HepG2 (cell line): Measurements from ENCODE around the gene MRPL48. TPM values are rescaled to one million over a fixed set of nuclear protein-coding genes. Genes with fewer than 3 reads are reported as not detected.

ENCODE experiments used
- CCAR2 ChIP-seq: fragments of 200-400 bp; formaldehyde crosslinking; optimal IDR thresholded peaks from 2 replicates; pipeline ENCODE3; 2018; ENCODE audit warnings: low read depth, mild to moderate bottlenecking, low read length, moderate library complexity
- FOXK1 ChIP-seq: sonication (generic); formaldehyde crosslinking; IDR thresholded peaks from 2 replicates; pipeline ENCODE4 v1.4.0; 2020; ENCODE audit warnings: low read depth, missing genetic modification reagents, borderline replicate concordance
- GABPA ChIP-seq, 2 experiments: IDR thresholded peaks; 2 replicates each; pipeline ENCODE4 v1.6.1; 2011 to 2016; ENCODE audit warnings: low read depth in 2 of 2, low read length in 1 of 2, missing biosample characterization in 1 of 2, missing genetic modification characterization in 1 of 2
- HDAC1 ChIP-seq: sonication (generic); formaldehyde crosslinking; IDR thresholded peaks from 2 replicates; pipeline ENCODE4 v1.5.1; 2020; ENCODE audit warnings: mild to moderate bottlenecking, missing genetic modification reagents
- ISL2 ChIP-seq: sonication (generic); formaldehyde crosslinking; IDR thresholded peaks from 2 replicates; pipeline ENCODE4 v1.5.0; 2020; ENCODE audit warnings: missing genetic modification reagents
- MAFK ChIP-seq, 2 experiments: IDR thresholded peaks in 1 of 2; conservative IDR thresholded peaks in 1 of 2; 2 replicates each; pipeline ENCODE4 v1.6.1; 2011; ENCODE audit warnings: improper control_type of control experiment in 2 of 2, low read length in 2 of 2
- MATR3 ChIP-seq: sonication (generic); formaldehyde crosslinking; IDR thresholded peaks from 2 replicates; pipeline ENCODE4 v1.4.0; 2020; ENCODE audit warnings: missing genetic modification reagents
- NBN ChIP-seq: fragments of 450-650 bp; conservative IDR thresholded peaks from 2 replicates; pipeline ENCODE4 v1.6.1; 2017
- NFYB ChIP-seq: sonication (generic); formaldehyde crosslinking; IDR thresholded peaks from 2 replicates; pipeline ENCODE4 v1.4.0; 2020; ENCODE audit warnings: missing genetic modification reagents
- SETDB1 ChIP-seq: sonication (generic); formaldehyde crosslinking; IDR thresholded peaks from 2 replicates; pipeline ENCODE4 v1.5.1; 2020; ENCODE audit warnings: missing genetic modification reagents, mild to moderate bottlenecking, borderline replicate concordance
- TAF1 ChIP-seq: sonication (generic); formaldehyde crosslinking; IDR thresholded peaks from 2 replicates; pipeline ENCODE4 v1.4.0; 2020; ENCODE audit warnings: missing genetic modification reagents
- TCF7L2 ChIP-seq: IDR thresholded peaks from 2 replicates; pipeline ENCODE4 v1.6.1; 2011; ENCODE audit warnings: mild to moderate bottlenecking, low read depth, low read length, moderate library complexity
- TMF1 ChIP-seq: sonication (generic); formaldehyde crosslinking; IDR thresholded peaks from 2 replicates; pipeline ENCODE4 v1.8.1; 2022; ENCODE audit warnings: low read depth, missing genetic modification reagents
- ZBTB38 ChIP-seq: sonication (generic); formaldehyde crosslinking; IDR thresholded peaks from 2 replicates; pipeline ENCODE4 v1.5.1; 2020; ENCODE audit warnings: mild to moderate bottlenecking, missing genetic modification reagents
- ZKSCAN8 ChIP-seq: IDR thresholded peaks from 2 replicates; pipeline ENCODE4 v1.6.1; 2016; ENCODE audit warnings: borderline replicate concordance, missing genetic modification reagents, missing compliant biosample characterization
- ZNF180 ChIP-seq: sonication (generic); formaldehyde crosslinking; IDR thresholded peaks from 2 replicates; pipeline ENCODE4 v1.4.0; 2020; ENCODE audit warnings: low read depth, missing genetic modification reagents, borderline replicate concordance
- ZNF235 ChIP-seq: sonication (generic); formaldehyde crosslinking; IDR thresholded peaks from 2 replicates; pipeline ENCODE4 v1.8.1; 2023; ENCODE audit warnings: mild to moderate bottlenecking, missing genetic modification reagents, borderline replicate concordance
- ZNF274 ChIP-seq: sonication (generic); formaldehyde crosslinking; IDR thresholded peaks from 2 replicates; pipeline ENCODE4 v1.5.1; 2020; ENCODE audit warnings: mild to moderate bottlenecking, missing genetic modification reagents
- ZNF329 ChIP-seq: sonication (generic); formaldehyde crosslinking; IDR thresholded peaks from 2 replicates; pipeline ENCODE4 v1.9.0; 2021; ENCODE audit warnings: low read depth, mild to moderate bottlenecking, missing genetic modification reagents
- ZNF33A ChIP-seq: sonication (generic); formaldehyde crosslinking; IDR thresholded peaks from 2 replicates; pipeline ENCODE4 v1.5.1; 2020; ENCODE audit warnings: missing genetic modification reagents, mild to moderate bottlenecking, moderate library complexity, borderline replicate concordance
- ZNF446 ChIP-seq: sonication (generic); formaldehyde crosslinking; IDR thresholded peaks from 2 replicates; pipeline ENCODE4 v1.5.0; 2020; ENCODE audit warnings: mild to moderate bottlenecking, missing genetic modification reagents
- ZNF546 ChIP-seq: sonication (generic); formaldehyde crosslinking; conservative IDR thresholded peaks from 2 replicates; pipeline ENCODE4 v1.8.1; 2023; ENCODE audit warnings: mild to moderate bottlenecking, missing genetic modification reagents
- ZNF780A ChIP-seq: sonication (generic); formaldehyde crosslinking; IDR thresholded peaks from 2 replicates; pipeline ENCODE4 v1.8.0; 2022; ENCODE audit warnings: mild to moderate bottlenecking, missing genetic modification reagents, moderate library complexity
- polyA plus RNA-seq, 8 experiments: library from polyadenylated mRNA; depleted of rRNA in 3 of 8; stranded (reverse) in 7 of 8; unstranded in 1 of 8; fragments of >200 nt; fragmentation: Illumina TruSeq in 4 of 8; extraction: Trizol in 4 of 8; gene quantifications; 2 replicates each; pipeline versions ENCODE4 v1.2.1 to v1.2.3, GENCODE V29; 2011 to 2016; ENCODE audit warnings: low read depth in 4 of 8, missing spikeins in 1 of 8, mixed read lengths in 1 of 8; ENCODE audit not compliant: insufficient read depth in 1 of 8
- total RNA-seq, 5 experiments: library from RNA; depleted of rRNA; stranded (reverse); fragments of >200 nt; fragmentation: Illumina TruSeq; extraction: Trizol; gene quantifications; 2 replicates each; pipeline ENCODE4 v1.2.3, GENCODE V29; 2016; ENCODE audit warnings: low read depth in 1 of 5
- TF ChIP-seq, protein P1 (sequence below): IDR thresholded peaks from 2 replicates; pipeline ENCODE4 v1.6.1; 2016; ENCODE audit warnings: low read depth, control low read depth
- TF ChIP-seq, protein P2 (sequence below): sonication (generic); formaldehyde crosslinking; IDR thresholded peaks from 2 replicates; pipeline ENCODE4 v1.4.0; 2020; ENCODE audit warnings: missing genetic modification reagents
- TF ChIP-seq, protein P3 (sequence below): IDR thresholded peaks from 2 replicates; pipeline ENCODE4 v1.6.1; 2016; ENCODE audit warnings: mild to moderate bottlenecking, missing biosample characterization, missing genetic modification reagents
- TF ChIP-seq, protein P4 (sequence below): sonication (generic); formaldehyde crosslinking; IDR thresholded peaks from 2 replicates; pipeline ENCODE4 v1.5.1; 2020; ENCODE audit warnings: missing genetic modification reagents, mild to moderate bottlenecking, borderline replicate concordance

Gene MRPL48
- total and polyA plus RNA-seq, 2 of the 13 experiments (the other 11 are each of a cell fraction or from before 2014, with no cell fraction given): 61.2 to 67.9 TPM

DNA sequence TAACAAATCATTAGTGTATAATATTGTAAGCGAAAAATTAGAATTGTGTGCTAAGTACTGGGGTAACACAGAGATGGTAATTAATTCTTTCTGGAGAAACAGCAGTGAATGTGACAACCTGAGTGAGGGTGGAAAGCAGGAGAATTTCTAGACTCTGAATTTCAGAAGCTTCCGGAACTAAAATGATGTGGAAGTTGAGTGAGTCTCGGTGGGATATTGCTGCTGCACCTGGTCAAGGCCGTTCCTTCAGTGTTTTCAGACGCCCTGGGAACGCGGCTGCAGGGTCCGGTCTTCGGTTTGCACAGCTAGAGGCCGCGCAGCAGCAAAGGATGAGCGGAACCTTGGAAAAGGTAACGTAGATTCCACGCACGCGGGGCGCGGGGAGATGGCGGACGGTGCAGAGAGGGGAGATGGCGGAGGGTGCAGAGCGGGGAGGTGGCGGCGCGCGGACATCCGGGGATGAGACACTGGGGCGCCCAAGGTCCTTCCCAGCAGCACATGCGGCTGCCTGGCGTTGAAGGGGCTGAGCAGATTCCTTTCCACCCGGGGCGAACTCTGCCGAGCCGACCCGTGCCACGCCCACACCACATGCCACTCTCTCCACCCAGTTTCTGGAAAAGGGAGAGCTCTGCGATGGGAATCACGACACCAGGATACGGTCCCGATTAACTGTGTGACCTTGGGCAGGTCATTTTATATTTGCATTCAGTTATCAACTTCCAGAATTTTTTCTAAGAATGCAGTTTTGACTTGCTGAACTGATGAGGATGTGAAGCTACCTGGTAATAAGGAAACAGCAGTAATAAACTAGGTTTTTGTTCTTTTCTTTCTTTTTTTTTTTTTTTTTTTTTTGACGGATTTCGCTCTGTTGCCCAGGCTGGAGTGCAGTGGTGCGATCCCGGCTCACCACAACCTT lies at the start of gene MRPL48 (continued):
- TF ChIP-seq ZKSCAN8 (no peak; the same call in 1 of the 2 replicates), CCAR2 (no peak), ZNF180 (CRISPR knock-in tag) (no peak), GABPA (IDR thresholded peaks at IDR 0.05; ENCODE audit: low read depth, low read length) (peak; percentile 74), GABPA (CRISPR knock-in tag; IDR thresholded peaks at IDR 0.05; ENCODE audit: low read depth) (peak; percentile 92), TCF7L2 (no peak), MATR3 (CRISPR knock-in tag) (no peak), MAFK (conservative IDR thresholded peaks at IDR 0.05 in 1 of 2, IDR thresholded peaks at IDR 0.05 in 1 of 2; ENCODE audit: low read length in 2 of 2) (no peak), TMF1 (CRISPR knock-in tag) (0 out of 2 replicates have a peak, but pooled peaks have one; percentile 42), NBN (no peak), ZNF546 (CRISPR knock-in tag) (no peak), NFYB (no peak), ZNF780A (CRISPR knock-in tag) (peak; percentile 59; the same call in 1 of the 2 replicates), ZBTB38 (peak; percentile 71; the same call in 1 of the 2 replicates), TAF1 (CRISPR knock-in tag) (peak; percentile 91), ZNF235 (CRISPR knock-in tag) (no peak), ZNF446 (CRISPR knock-in tag) (no peak), ZNF33A (CRISPR knock-in tag) (peak; percentile 96; the same call in 1 of the 2 replicates), ZNF274 (CRISPR knock-in tag) (peak; percentile 92), ISL2 (CRISPR knock-in tag) (peak; percentile 47), HDAC1 (CRISPR knock-in tag) (peak; percentile 95), SETDB1 (CRISPR knock-in tag) (peak; percentile 18; the same call in 1 of the 2 replicates), FOXK1 (CRISPR knock-in tag) (peak; percentile 49; the same call in 1 of the 2 replicates), ZNF329 (CRISPR knock-in tag) (no peak)
- TF ChIP-seq, protein P1, sequence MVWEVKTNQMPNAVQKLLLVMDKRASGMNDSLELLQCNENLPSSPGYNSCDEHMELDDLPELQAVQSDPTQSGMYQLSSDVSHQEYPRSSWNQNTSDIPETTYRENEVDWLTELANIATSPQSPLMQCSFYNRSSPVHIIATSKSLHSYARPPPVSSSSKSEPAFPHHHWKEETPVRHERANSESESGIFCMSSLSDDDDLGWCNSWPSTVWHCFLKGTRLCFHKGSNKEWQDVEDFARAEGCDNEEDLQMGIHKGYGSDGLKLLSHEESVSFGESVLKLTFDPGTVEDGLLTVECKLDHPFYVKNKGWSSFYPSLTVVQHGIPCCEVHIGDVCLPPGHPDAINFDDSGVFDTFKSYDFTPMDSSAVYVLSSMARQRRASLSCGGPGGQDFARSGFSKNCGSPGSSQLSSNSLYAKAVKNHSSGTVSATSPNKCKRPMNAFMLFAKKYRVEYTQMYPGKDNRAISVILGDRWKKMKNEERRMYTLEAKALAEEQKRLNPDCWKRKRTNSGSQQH: peak; percentile 77; the same call in 1 of the 2 replicates
- TF ChIP-seq, protein P2, sequence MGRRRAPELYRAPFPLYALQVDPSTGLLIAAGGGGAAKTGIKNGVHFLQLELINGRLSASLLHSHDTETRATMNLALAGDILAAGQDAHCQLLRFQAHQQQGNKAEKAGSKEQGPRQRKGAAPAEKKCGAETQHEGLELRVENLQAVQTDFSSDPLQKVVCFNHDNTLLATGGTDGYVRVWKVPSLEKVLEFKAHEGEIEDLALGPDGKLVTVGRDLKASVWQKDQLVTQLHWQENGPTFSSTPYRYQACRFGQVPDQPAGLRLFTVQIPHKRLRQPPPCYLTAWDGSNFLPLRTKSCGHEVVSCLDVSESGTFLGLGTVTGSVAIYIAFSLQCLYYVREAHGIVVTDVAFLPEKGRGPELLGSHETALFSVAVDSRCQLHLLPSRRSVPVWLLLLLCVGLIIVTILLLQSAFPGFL (CRISPR knock-in tag): no peak
- TF ChIP-seq, protein P3, sequence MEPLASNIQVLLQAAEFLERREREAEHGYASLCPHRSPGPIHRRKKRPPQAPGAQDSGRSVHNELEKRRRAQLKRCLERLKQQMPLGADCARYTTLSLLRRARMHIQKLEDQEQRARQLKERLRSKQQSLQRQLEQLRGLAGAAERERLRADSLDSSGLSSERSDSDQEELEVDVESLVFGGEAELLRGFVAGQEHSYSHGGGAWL (CRISPR knock-in tag): peak; percentile 73
- TF ChIP-seq, protein P4, sequence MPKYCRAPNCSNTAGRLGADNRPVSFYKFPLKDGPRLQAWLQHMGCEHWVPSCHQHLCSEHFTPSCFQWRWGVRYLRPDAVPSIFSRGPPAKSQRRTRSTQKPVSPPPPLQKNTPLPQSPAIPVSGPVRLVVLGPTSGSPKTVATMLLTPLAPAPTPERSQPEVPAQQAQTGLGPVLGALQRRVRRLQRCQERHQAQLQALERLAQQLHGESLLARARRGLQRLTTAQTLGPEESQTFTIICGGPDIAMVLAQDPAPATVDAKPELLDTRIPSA (CRISPR knock-in tag): 0 out of 2 replicates have a peak, but pooled peaks have one; percentile 57
